ENCODE data around the gene IL20RB.
"Not testable (repeated sequence)": the region's sequence is repeated elsewhere in the genome, so short reads cannot be mapped to it uniquely, and the experiment has no call there.

IL20RB gene

GRCh38 chr3:136943436-136943835 lies 14.3 kb upstream of the IL20RB start:
- DNase-seq: no peak

GRCh38 chr3:136946978-136947377 lies 10.8 kb upstream of the IL20RB start:
- DNase-seq: no peak

- no peak for DNase-seq
Measured at GRCh38 chr3:136947477-136947876, 10.3 kb upstream of the IL20RB start.

GRCh38 chr3:136949146-136949545 lies 8.6 kb upstream of the IL20RB start:
- no peak for DNase-seq

- no peak for DNase-seq
Measured at GRCh38 chr3:136949708-136950107, 8.1 kb upstream of the IL20RB start.

- no peak for DNase-seq
Measured at GRCh38 chr3:136950623-136951022, 7.2 kb upstream of the IL20RB start.

- no peak for DNase-seq
Measured at GRCh38 chr3:136952292-136952691, 5.5 kb upstream of the IL20RB start.

- no peak for DNase-seq
Measured at GRCh38 chr3:136954251-136954650, 3.5 kb upstream of the IL20RB start.

GRCh38 chr3:136954980-136955780 lies 2.6 kb upstream of the IL20RB start:
- DNase-seq: no peak

- DNase-seq: no peak
Measured at GRCh38 chr3:136955813-136956212, 2.0 kb upstream of the IL20RB start.

GRCh38 chr3:136956971-136957370 lies 812 bp upstream of the IL20RB start:
- no peak for DNase-seq

- DNase-seq: no peak
Measured at GRCh38 chr3:136958939-136959338, 1.2 kb downstream of the IL20RB start.

- no peak for DNase-seq
Measured at GRCh38 chr3:136959599-136959998, 1.8 kb downstream of the IL20RB start.

GRCh38 chr3:136960838-136961836 lies 3.4 kb downstream of the IL20RB start:
- no peak for DNase-seq

GRCh38 chr3:136962927-136963326 lies 5.1 kb downstream of the IL20RB start:
- DNase-seq: no peak

GRCh38 chr3:136969539-136969938 lies 11.8 kb downstream of the IL20RB start:
- not testable (repeated sequence) for DNase-seq

- no peak for DNase-seq
Measured at GRCh38 chr3:136973352-136973751, 15.6 kb downstream of the IL20RB start.

- DNase-seq: no peak
Measured at GRCh38 chr3:136974670-136975069, 16.9 kb downstream of the IL20RB start.

- no peak for DNase-seq
Measured at GRCh38 chr3:136979204-136979603, 21.4 kb downstream of the IL20RB start.

GRCh38 chr3:136979684-136980083 lies 21.9 kb downstream of the IL20RB start:
- no peak for DNase-seq

GRCh38 chr3:136982033-136982432 lies 24.2 kb downstream of the IL20RB start:
- no peak for DNase-seq

- no peak for DNase-seq
Measured at GRCh38 chr3:136982520-136983138, 24.8 kb downstream of the IL20RB start.
